SH-SY5Y (cell line): Measurements from ENCODE around the gene RMDN2.

Experiments used
- GATA2 ChIP-seq: IDR thresholded peaks from 2 replicates; pipeline ENCODE4 v1.6.1; 2011; ENCODE audit warnings: mild to moderate bottlenecking, low read depth, low read length
- GATA3 ChIP-seq: IDR thresholded peaks from 2 replicates; pipeline ENCODE4 v1.6.1; 2011; ENCODE audit warnings: low read depth, mild to moderate bottlenecking, low read length, moderate library complexity

- TF ChIP-seq GATA2 (no peak), GATA3 (no peak)
These were observed 50.7 kb downstream of the RMDN2 start for GRCh38 chr2:37975808-37976207.
